ENCODE results near the gene ERGIC1. TPM values are rescaled to one million over a fixed set of nuclear protein-coding genes. Genes with fewer than 3 reads are reported as not detected.
"Not testable (repeated sequence)": the region's sequence is repeated elsewhere in the genome, so short reads cannot be mapped to it uniquely, and the experiment has no call there.

ERGIC1 gene
- total RNA-seq (58.8 TPM), polyA plus RNA-seq (ENCODE audit: insufficient read depth in 1 of 8, insufficient read length in 8 of 8, low replicate concordance in 1 of 8) (100 to 1,000 TPM in 3 of 8 donors, 10 to 100 TPM in 5; 78.2 to 102 (median 97.7) TPM)
- long read RNA-seq, donor 1, transcript ERGIC1-202 (10 exons, 2,881 nt) = major isoform, 11 of 13 reads
- long read RNA-seq, donor 1, partial matches to known transcripts = 0 of 13 reads
- long read RNA-seq, donor 1, other reads (novel, unspliced or antisense) = 0 of 13 reads
- long read RNA-seq, donor 2, transcript ERGIC1-202 (10 exons, 2,881 nt) = major isoform, 6 of 6 reads
- long read RNA-seq, donor 2, partial matches to known transcripts = 0 of 6 reads
- long read RNA-seq, donor 2, other reads (novel, unspliced or antisense) = 0 of 6 reads
- long read RNA-seq, donor 3, transcript ERGIC1-202 (10 exons, 2,881 nt) = major isoform, 38 of 77 reads
- long read RNA-seq, donor 3, partial matches to known transcripts = 35 of 77 reads
- long read RNA-seq, donor 3, other reads (novel, unspliced or antisense) = 0 of 77 reads
- long read RNA-seq, donor 4, transcript ERGIC1-202 (10 exons, 2,881 nt) = major isoform, 13 of 26 reads
- long read RNA-seq, donor 4, partial matches to known transcripts = 10 of 26 reads
- long read RNA-seq, donor 4, other reads (novel, unspliced or antisense) = 0 of 26 reads
- long read RNA-seq, donor 5, transcript ERGIC1-202 (10 exons, 2,881 nt) = major isoform, 38 of 98 reads
- long read RNA-seq, donor 5, partial matches to known transcripts = 56 of 98 reads
- long read RNA-seq, donor 5, other reads (novel, unspliced or antisense) = 0 of 98 reads
- long read RNA-seq, donor 6, transcript ERGIC1-202 (10 exons, 2,881 nt) = major isoform, 42 of 130 reads
- long read RNA-seq, donor 6, partial matches to known transcripts = 85 of 130 reads
- long read RNA-seq, donor 6, other reads (novel, unspliced or antisense) = 0 of 130 reads
- long read RNA-seq, donor 7, transcript ERGIC1-202 (10 exons, 2,881 nt) = major isoform, 31 of 56 reads
- long read RNA-seq, donor 7, transcript ERGIC1-211 (2 exons, 3,621 nt) = minor isoform, 5 of 56 reads
- long read RNA-seq, donor 7, partial matches to known transcripts = 20 of 56 reads
- long read RNA-seq, donor 7, other reads (novel, unspliced or antisense) = 0 of 56 reads
- long read RNA-seq, donor 8, transcript ERGIC1-211 (2 exons, 3,621 nt) = minor isoform, 5 of 24 reads
- long read RNA-seq, donor 8, transcript ERGIC1-202 (10 exons, 2,881 nt) = major isoform, 13 of 24 reads
- long read RNA-seq, donor 8, partial matches to known transcripts = 6 of 24 reads
- long read RNA-seq, donor 8, other reads (novel, unspliced or antisense) = 0 of 24 reads
- long read RNA-seq, donor 9, transcript ERGIC1-202 (10 exons, 2,881 nt) = major isoform, 14 of 38 reads
- long read RNA-seq, donor 9, partial matches to known transcripts = 20 of 38 reads
- long read RNA-seq, donor 9, other reads (novel, unspliced or antisense) = 0 of 38 reads
- long read RNA-seq, donor 10, transcript ERGIC1-202 (10 exons, 2,881 nt) = major isoform, 24 of 60 reads
- long read RNA-seq, donor 10, partial matches to known transcripts = 34 of 60 reads
- long read RNA-seq, donor 10, other reads (novel, unspliced or antisense) = 0 of 60 reads
- long read RNA-seq, donor 11, transcript ERGIC1-202 (10 exons, 2,881 nt) = major isoform, 24 of 74 reads
- long read RNA-seq, donor 11, partial matches to known transcripts = 48 of 74 reads
- long read RNA-seq, donor 11, other reads (novel, unspliced or antisense) = 0 of 74 reads

GRCh38 chr5:172833686-172834414, at the start of gene ERGIC1:
ERGIC1 (plus strand) TSS chr5:172834251; CDS start chr5:172834414, 163 bp downstream.
- no peaks in the 10 kb centered on the region for H3K9me3 ChIP-seq (replicated peaks; ENCODE audit: control insufficient read depth, low read depth, low read length)
- H3K27me3 ChIP-seq (ENCODE audit: control insufficient read depth, insufficient read depth, low read length) = no peaks in the 10 kb centered on the region
- H3K27ac ChIP-seq (ENCODE audit: low read length) = peak within 1 kb of the TSS; percentile 82
- peaks cover 32% of the 10 kb centered on the region for H3K4me1 ChIP-seq (ENCODE audit: control insufficient read depth, insufficient read depth, low read length)
- H3K36me3 ChIP-seq (ENCODE audit: control insufficient read depth, insufficient read depth, low read length) = peaks cover 8% of the 10 kb centered on the region
- peak; percentile 91 for DNase-seq
- H3K4me3 ChIP-seq (ENCODE audit: low read length) = peak within 1 kb of the TSS; percentile 82
- 1% methylated on average over 40 of the region's 53 CpGs for WGBS (ENCODE audit: insufficient coverage)

GRCh38 chr5:172785429-172786088, 48.5 kb upstream of the ERGIC1 start:
- H3K27me3 ChIP-seq (ENCODE audit: control insufficient read depth, insufficient read depth, low read length) = no peaks in the 10 kb centered on the region
- H3K9me3 ChIP-seq (replicated peaks; ENCODE audit: control insufficient read depth, low read depth, low read length) = no peaks in the 10 kb centered on the region
- no peaks in the 10 kb centered on the region for H3K36me3 ChIP-seq (ENCODE audit: control insufficient read depth, insufficient read depth, low read length)
- 80% methylated on average over 3 of the region's 7 CpGs for WGBS (ENCODE audit: insufficient coverage)
- no peak overlapping the region for H3K27ac ChIP-seq (ENCODE audit: low read length)
- no peak overlapping the region for H3K4me3 ChIP-seq (ENCODE audit: low read length)
- peaks cover 25% of the 10 kb centered on the region for H3K4me1 ChIP-seq (ENCODE audit: control insufficient read depth, insufficient read depth, low read length)
- no peak for DNase-seq

GRCh38 chr5:172786736-172787462, 47.2 kb upstream of the ERGIC1 start:
- Histone ChIP-seq H3K4me1 (ENCODE audit: control insufficient read depth, insufficient read depth, low read length) (peaks cover 38% of the 10 kb centered on the region), H3K27me3 (ENCODE audit: control insufficient read depth, insufficient read depth, low read length) (no peaks in the 10 kb centered on the region), H3K4me3 (ENCODE audit: low read length) (no peak overlapping the region), H3K9me3 (replicated peaks; ENCODE audit: control insufficient read depth, low read depth, low read length) (no peaks in the 10 kb centered on the region), H3K36me3 (ENCODE audit: control insufficient read depth, insufficient read depth, low read length) (no peaks in the 10 kb centered on the region), H3K27ac (ENCODE audit: low read length) (no peak overlapping the region)
- no CpG with 5 or more reads among the region's 9 CpGs for WGBS (ENCODE audit: insufficient coverage)
- DNase-seq = no peak

- peaks cover 44% of the 10 kb centered on the region for H3K4me1 ChIP-seq (ENCODE audit: control insufficient read depth, insufficient read depth, low read length)
- H3K9me3 ChIP-seq (replicated peaks; ENCODE audit: control insufficient read depth, low read depth, low read length); DNase-seq; H3K4me3 ChIP-seq (ENCODE audit: low read length); H3K36me3 ChIP-seq (ENCODE audit: control insufficient read depth, insufficient read depth, low read length); H3K27ac ChIP-seq (ENCODE audit: low read length); H3K27me3 ChIP-seq (ENCODE audit: control insufficient read depth, insufficient read depth, low read length): not testable (repeated sequence)
- 22% methylated on average over 1 of the region's 3 CpGs for WGBS (ENCODE audit: insufficient coverage)
Observed at GRCh38 chr5:172787538-172787937, 46.5 kb upstream of the ERGIC1 start.

GRCh38 chr5:172788771-172789686, 45.0 kb upstream of the ERGIC1 start:
- H3K9me3 ChIP-seq (replicated peaks; ENCODE audit: control insufficient read depth, low read depth, low read length) = no peaks in the 10 kb centered on the region
- peak overlapping the region; percentile 66 for H3K27ac ChIP-seq (ENCODE audit: low read length)
- DNase-seq = no peak
- no peak overlapping the region for H3K4me3 ChIP-seq (ENCODE audit: low read length)
- H3K36me3 ChIP-seq (ENCODE audit: control insufficient read depth, insufficient read depth, low read length) = no peaks in the 10 kb centered on the region
- H3K27me3 ChIP-seq (ENCODE audit: control insufficient read depth, insufficient read depth, low read length) = no peaks in the 10 kb centered on the region
- peaks cover 59% of the 10 kb centered on the region for H3K4me1 ChIP-seq (ENCODE audit: control insufficient read depth, insufficient read depth, low read length)
- WGBS (ENCODE audit: insufficient coverage) = 67% methylated on average over 9 of the region's 21 CpGs

GRCh38 chr5:172789687-172790495, 44.2 kb upstream of the ERGIC1 start:
- Histone ChIP-seq H3K36me3 (ENCODE audit: control insufficient read depth, insufficient read depth, low read length) (no peaks in the 10 kb centered on the region), H3K27ac (ENCODE audit: low read length) (peak overlapping the region; percentile 66), H3K9me3 (replicated peaks; ENCODE audit: control insufficient read depth, low read depth, low read length) (no peaks in the 10 kb centered on the region), H3K4me1 (ENCODE audit: control insufficient read depth, insufficient read depth, low read length) (peaks cover 67% of the 10 kb centered on the region), H3K27me3 (ENCODE audit: control insufficient read depth, insufficient read depth, low read length) (no peaks in the 10 kb centered on the region), H3K4me3 (ENCODE audit: low read length) (no peak overlapping the region)
- WGBS (ENCODE audit: insufficient coverage) = 53% methylated on average over 7 of the region's 9 CpGs
- DNase-seq = no peak

GRCh38 chr5:172790496-172790889, 43.6 kb upstream of the ERGIC1 start:
- no peak overlapping the region for H3K27ac ChIP-seq (ENCODE audit: low read length)
- H3K4me3 ChIP-seq (ENCODE audit: low read length) = no peak overlapping the region
- H3K36me3 ChIP-seq (ENCODE audit: control insufficient read depth, insufficient read depth, low read length) = no peaks in the 10 kb centered on the region
- no peaks in the 10 kb centered on the region for H3K9me3 ChIP-seq (replicated peaks; ENCODE audit: control insufficient read depth, low read depth, low read length)
- DNase-seq = no peak
- peaks cover 73% of the 10 kb centered on the region for H3K4me1 ChIP-seq (ENCODE audit: control insufficient read depth, insufficient read depth, low read length)
- WGBS (ENCODE audit: insufficient coverage) = 95% methylated on average over 3 of the region's 5 CpGs
- H3K27me3 ChIP-seq (ENCODE audit: control insufficient read depth, insufficient read depth, low read length) = no peaks in the 10 kb centered on the region

All from muscle of leg (tissue), 16 donors.